IPS-18c (cell line): ENCODE results near the gene EEF1AKMT1.

Experiments used
- H3K4me3 ChIP-seq: 2 replicates; pipeline ENCODE4 v1.7.0; 2013; ENCODE audit warnings: low read depth, mild to moderate bottlenecking, low read length, moderate library complexity; ENCODE audit not compliant: insufficient read depth
- H3K9me3 ChIP-seq: one replicate; pipeline ENCODE4 v1.6.1; 2013; ENCODE audit warnings: mild to moderate bottlenecking, low read length, moderate library complexity; ENCODE audit not compliant: control insufficient read depth, insufficient read depth

Gene EEF1AKMT1, protein sequence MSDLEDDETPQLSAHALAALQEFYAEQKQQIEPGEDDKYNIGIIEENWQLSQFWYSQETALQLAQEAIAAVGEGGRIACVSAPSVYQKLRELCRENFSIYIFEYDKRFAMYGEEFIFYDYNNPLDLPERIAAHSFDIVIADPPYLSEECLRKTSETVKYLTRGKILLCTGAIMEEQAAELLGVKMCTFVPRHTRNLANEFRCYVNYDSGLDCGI

DNA sequence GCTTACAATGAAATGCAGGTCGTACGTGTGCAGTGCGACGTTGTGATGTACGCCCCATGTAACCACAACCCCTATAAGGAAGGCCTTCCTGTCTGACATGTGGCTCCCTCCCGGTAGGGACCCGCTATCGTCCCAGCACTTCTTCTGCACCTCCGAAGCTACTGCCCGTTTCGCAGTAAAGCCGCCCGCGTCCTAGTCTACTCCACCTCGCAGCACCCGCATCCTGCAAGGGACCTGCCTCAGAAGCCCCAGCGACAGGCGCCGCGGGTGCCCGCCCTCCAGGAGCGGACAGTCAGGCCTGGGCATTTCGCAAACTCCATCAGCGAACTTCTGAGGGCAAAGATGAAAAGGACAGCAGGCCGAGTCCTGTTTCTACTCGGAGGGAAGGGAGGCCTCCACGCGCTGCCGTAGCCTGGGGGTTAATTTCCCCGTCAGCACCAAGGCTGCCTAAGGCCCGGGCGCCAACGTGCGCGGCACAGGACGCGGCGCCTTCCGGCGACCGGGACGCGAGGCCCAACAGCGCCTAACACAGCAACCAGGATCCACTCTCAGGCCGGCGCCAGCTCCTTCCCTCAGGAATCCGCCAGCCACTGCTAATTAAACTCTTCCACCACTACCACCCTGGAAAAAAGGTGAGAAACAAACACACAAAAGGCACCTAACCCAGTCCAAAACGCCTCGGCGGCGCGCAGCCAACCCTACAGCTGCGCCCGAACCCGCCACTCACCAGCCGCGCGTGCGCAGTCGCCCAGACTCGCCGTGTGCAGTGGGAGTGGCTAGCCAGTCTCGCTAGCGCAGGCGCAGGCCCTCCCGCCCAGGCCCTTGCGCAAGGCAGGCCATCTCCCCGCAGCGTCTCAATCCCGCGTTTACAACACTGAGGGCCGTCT lies at the start of gene EEF1AKMT1:
EEF1AKMT1 (minus strand) TSS at position 768 of the 887 bp plus-strand sequence. CDS start 16,363 bp downstream, outside the sequence.
- H3K4me3 ChIP-seq: peak within 1 kb of the TSS; percentile 84
- H3K9me3 ChIP-seq: no peaks in the 10 kb centered on the region

DNA sequence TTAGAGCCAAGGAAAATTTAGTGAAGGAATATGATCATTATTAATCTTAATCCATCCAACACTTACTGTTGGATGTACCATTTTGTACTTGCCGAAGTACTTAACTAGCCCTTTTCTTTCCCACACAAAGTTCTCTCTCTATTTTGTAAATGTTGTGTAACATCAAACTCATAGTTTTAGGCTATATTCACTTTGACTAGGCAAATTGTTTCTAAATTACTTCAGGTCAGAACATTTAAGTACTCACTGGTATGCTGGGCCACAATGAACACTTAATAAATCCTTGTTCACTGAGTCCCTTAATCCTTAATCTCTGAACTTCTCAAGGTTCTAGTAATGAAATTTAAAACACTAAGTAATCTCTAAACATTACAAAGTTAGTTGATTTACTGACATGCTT lies 49.3 kb upstream of the EEF1AKMT1 start:
- H3K4me3 ChIP-seq: no peak overlapping the region
- H3K9me3 ChIP-seq: no peaks in the 10 kb centered on the region

DNA sequence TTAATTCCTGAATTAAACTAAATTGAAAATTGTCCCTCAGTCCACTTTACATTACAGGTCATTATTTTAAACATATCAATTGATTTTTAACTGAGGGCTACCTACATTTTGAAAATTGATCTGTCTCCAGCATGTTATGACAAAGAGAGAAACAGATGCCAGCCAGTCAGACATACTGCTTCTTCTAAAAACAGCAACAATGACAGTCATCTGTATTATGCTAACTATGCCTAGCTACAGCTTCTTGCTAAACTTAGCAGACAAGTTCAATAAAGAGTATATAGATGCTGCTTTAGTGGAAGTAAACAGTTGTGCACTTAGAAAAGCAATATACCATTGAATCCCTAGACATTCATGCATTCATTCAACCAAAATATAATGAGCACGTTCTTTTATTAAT lies 48.6 kb upstream of the EEF1AKMT1 start:
- H3K4me3 ChIP-seq: no peak overlapping the region
- no peaks in the 10 kb centered on the region for H3K9me3 ChIP-seq

DNA sequence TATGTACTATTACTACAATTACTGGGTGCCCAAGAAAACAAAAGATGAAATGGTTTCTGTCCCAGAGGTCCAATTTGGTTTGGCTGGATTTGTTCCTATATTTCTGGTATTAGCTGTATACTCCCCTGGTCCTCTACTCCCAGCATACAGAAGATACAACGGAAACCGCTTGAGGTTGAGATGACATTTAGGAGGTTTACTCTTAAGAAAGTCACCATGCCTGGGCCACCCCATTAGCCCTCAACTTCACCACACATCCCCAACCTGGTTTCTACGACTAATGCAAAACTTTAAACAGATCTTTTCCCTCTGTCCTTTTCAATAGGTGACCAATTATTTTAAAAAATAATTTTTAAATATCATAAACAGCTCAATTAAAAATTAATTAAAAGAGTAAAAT lies 46.0 kb upstream of the EEF1AKMT1 start:
- Histone ChIP-seq H3K4me3 (no peak overlapping the region), H3K9me3 (no peaks in the 10 kb centered on the region)

DNA sequence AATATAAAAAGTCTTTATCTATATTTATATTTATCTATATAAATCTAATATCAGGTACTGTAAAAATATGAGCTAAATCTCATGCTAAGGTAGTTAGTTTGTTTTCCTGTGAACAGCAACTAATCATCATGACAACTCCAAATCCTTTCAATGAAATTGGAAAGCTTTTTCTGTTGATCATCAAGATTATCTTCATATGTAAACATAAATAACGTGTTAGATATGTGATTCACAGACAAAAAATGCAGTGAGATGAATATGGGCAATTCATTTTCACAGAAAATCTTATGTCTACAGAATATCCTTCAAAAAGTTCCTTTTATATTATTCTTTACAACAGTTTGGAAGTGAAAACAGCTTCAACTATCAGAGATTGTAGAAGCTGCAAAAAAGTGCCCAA lies 41.7 kb upstream of the EEF1AKMT1 start:
- Histone ChIP-seq H3K9me3 (no peaks in the 10 kb centered on the region), H3K4me3 (no peak overlapping the region)

DNA sequence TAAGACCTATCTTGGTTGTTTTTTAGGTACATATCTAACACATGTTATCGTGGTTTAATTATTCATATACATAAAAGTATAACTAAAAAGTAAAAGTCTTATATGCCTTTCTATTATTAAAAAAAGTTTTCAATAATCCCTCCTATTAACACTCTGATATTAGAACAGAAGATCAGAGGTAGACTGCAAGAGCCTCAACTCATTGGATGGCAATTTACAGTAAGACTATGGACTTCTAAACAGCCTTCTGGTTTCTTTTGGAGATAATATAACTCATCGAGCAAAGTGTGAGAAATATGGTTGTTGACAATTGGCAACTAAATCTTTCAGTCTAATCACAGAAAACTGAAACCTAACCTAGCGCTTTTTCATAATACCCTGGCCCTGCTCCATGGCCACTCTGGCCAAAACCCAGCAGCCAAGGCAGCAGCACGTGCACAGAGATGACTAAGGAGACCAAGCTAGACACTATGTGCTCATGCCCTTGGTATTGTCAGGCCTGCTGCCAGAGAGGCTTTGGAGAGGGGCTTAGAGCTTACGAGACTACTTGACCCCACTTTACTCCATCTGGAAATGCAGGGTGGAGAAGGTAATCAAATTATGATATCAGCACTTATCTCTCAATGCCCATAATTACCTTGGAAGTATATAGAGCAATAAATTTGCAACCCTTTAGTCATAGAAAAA lies 40.6 kb upstream of the EEF1AKMT1 start:
- Histone ChIP-seq H3K9me3 (no peaks in the 10 kb centered on the region), H3K4me3 (no peak overlapping the region)

DNA sequence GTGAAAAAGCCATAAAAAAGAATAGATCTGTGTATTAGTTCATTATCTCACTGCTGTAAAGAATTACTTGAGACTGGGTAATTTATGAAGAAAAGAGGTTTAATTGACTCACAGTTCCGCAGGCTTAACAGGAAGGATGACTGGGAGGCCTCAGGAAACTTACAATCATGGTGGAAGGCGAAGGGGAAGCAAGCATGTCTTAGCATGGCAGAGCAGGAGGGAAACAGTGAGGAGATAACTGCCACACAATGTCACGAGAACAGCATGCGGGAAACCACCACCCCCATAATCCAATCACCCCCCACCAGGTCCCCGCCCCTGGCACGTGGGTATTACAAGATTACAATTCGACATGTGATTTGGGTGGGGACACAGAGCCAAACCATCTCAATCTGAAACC lies 39.1 kb upstream of the EEF1AKMT1 start:
- H3K4me3 ChIP-seq: no peak overlapping the region
- no peaks in the 10 kb centered on the region for H3K9me3 ChIP-seq

DNA sequence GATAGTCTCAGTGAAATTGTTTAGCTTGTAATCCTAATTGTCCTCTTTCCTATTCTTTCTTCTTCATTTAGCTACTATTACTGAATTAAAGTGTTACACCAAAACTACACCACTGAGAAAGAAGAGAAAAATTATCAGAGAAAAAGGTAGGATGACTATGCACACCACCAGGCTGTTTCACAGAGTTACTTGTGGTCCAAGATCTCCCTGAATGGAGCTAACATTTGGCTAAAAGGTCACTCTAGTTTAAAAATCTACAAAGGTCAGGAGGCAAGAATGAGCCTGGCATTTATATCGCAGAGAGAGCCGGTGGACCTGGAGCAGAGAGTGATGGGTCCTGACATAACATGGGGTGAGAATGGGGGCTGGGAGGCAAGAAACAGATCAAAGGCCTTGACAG lies 37.0 kb upstream of the EEF1AKMT1 start:
- Histone ChIP-seq H3K4me3 (no peak overlapping the region), H3K9me3 (no peaks in the 10 kb centered on the region)

DNA sequence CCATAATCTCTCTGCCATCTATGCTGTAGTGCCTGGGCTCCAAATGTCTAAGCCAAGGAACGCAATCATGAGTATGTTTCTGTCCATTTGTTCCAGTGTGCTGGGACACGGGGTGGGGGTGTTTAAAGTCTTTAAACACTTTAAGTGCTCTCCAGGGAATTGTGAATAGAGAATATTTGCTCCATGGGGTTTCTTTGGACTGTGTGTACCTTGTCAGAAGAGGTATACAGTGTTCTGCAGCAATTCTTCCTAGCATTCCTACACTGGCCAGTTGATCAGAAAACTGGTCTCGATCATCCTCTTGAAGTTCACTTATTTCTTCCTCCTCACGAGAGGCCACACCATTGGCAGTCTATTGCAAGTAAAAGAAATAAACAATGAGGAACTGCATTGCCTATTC lies 35.1 kb upstream of the EEF1AKMT1 start:
- H3K4me3 ChIP-seq: no peak overlapping the region
- H3K9me3 ChIP-seq: no peaks in the 10 kb centered on the region

DNA sequence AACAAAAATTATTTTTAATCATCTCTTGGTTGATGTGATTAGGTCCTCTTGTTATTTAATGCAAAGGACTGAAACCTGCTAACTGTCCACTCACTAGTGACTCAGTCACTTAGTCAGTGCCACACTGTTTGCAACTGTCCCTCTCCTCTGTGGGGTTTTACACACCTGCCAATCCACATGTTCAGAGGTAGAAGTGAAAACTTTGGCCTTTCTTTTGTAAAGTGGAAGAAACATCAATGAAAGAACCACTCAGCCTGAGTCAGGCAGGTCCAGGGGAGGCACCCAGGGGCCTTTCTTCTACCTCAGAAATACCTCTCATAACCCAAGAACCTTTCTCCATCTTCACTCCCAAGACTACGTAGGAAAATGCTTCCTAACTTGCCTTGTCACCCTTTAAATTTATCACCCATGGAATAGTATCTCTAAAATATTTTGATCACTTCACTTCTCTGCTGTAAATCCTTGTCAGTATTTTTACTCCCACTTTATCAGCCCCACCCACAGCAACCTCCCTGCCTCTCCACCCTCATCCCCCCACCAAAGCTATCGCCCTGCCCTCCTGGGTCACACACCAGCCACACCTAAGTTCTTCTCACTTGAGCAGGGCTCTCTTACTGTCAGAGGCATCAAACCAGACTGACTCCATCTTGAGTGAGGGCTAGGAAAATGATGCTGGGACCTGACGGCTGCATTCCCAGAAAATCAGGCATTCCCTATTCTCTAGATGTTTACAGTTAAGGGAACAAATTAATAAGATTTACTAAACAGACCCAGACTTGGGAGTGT lies 29.6 kb upstream of the EEF1AKMT1 start:
- Histone ChIP-seq H3K4me3 (no peak overlapping the region), H3K9me3 (no peaks in the 10 kb centered on the region)

DNA sequence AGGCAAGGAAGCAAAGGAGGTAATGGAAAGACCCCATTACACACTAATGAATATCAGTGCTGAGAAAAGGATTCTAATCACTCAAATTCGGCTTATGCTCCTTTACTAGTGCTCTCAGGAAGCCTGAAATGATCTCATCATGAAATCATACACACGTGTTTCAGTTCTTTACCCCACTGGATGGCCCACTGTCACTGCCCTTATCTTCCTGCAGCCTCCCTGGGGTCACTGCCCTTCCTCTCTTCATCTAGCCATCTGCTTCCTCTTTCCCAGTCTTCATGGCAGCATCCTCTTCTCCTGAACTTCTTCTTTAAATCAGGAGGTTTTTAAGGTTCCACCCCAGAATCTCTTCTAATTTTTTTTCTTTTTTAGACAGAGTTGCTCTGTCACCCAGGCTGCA lies 27.9 kb upstream of the EEF1AKMT1 start:
- H3K4me3 ChIP-seq: no peak overlapping the region

DNA sequence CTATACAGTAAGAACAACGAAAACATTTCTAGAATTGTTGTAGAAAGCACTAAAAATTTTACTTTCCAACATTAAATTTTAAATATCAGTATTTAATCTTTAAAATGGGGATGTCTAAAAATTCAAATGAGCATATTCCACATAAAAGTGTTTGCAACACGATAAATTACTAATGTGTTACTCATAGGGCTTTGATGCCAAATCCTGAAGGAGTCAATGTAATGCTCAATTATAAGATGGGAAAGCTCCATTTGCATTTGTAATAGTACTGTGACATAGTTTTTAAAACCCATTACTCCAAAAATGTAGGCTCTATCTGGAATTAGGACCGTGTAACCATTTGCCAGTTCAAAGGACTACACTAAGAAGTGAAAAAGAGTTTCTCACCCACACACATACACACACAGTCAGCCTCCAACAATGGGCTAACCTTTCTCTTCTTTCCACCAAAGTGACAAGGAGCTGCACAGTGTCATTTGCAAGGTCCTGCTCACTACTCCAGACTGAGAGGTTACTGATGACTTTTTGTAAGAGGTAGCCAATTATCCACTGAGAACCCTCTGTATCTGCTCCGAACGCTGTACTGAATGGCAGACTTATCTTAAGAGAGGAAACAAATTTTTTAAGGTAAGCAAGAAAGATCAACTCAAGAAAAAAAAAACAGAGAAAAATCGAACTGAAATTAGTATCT lies 26.1 kb upstream of the EEF1AKMT1 start:
- Histone ChIP-seq H3K9me3 (no peaks in the 10 kb centered on the region), H3K4me3 (no peak overlapping the region)

More for the DNA sequence above, 27.9 kb upstream of the EEF1AKMT1 start:
- H3K9me3 ChIP-seq: no peaks in the 10 kb centered on the region

DNA sequence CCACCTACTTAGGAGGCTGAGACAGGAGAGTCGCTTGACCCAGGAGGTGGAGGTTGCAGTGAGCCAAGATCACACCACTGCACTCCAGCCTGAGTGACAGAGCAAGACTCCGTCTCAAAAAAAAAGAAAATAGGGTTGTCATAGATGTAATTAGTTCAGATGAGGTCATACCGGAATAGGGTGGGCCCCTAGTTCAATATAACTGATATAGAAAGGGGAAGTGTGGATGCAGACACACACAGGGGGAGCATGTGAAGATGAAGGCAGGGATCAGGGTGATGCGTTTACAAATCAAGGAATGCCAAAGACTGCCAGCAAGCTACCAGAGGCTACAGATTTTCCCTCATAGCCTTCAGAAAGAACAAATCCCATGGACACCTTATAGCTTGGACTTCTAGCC lies 24.3 kb upstream of the EEF1AKMT1 start:
- Histone ChIP-seq H3K9me3 (no peaks in the 10 kb centered on the region), H3K4me3 (no peak overlapping the region)

DNA sequence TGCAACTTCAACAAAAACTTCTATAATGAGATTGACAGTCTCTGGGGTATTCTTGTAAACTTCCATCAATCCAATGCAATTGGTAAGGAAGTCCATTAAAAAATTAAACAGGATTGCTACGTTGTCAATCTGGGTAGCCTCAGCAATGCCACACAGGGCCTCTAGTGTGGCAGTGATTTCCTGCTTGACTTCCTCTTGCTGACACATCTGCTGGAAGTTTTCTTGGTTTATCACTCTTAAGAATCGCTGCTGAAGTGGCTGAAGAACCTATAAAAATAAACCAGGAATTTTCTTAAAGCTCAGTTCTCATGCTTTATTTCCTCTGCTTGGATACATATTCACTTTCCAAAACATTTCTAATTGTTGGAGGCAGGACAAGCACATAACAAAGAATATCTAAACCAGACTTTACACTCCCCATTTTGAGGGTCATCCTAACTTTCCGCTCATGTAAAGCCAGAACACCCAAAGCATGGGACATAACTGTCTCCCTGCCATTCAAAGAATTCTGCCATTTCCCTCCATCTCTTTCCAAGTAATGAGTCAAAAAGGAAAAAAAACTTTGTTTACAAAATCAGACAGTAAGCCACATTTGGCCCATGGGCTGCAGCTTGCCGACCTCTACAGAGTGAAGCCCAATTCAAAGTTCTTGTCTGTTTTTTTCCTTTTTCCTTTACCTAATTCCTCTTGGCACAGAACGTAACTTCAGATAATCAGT lies 23.2 kb upstream of the EEF1AKMT1 start:
- no peak overlapping the region for H3K4me3 ChIP-seq
- H3K9me3 ChIP-seq: no peaks in the 10 kb centered on the region

DNA sequence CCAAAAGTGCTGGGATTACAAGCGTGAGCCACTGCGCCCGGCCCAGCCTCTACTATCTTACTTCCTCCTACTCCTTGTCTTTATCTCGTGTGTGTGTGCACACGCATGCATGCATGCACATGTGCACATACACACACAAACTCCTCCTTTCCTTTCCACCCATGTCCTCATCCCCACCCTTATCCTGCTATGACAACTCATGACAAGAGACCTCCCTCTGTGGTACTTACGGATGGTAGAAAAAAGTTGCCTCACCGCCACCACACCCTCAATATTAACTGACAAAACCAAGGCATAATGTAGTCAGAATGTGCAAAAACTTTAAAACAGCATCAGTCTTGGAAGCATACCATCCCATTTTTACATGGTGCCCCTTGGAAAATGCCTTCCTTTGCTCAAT lies 15.9 kb upstream of the EEF1AKMT1 start:
- no peaks in the 10 kb centered on the region for H3K9me3 ChIP-seq

DNA sequence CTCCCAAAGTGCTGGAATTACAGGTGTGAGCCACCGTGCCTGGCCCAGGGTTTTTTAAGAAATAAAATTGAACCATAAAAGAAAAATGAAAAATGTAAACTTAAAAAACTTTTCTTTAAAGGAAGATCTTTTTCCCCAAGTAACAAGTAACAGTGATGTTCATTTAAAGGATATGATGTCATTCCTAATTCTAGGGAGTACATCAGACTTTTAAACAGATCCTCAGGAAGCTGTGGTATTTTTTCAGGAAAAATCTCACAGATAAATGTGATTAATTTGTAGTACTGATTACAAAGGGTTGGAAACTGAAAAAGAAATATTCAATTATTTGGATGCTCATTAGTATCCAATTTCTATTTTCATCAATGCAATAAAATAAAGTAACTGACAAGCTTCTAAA lies 14.6 kb upstream of the EEF1AKMT1 start:
- Histone ChIP-seq H3K4me3 (no peak overlapping the region), H3K9me3 (no peaks in the 10 kb centered on the region)

More for the DNA sequence above, 15.9 kb upstream of the EEF1AKMT1 start:
- no peak overlapping the region for H3K4me3 ChIP-seq
